ENCODE data around the gene PUM1. TPM values are rescaled to one million over a fixed set of nuclear protein-coding genes. Genes with fewer than 3 reads are reported as not detected.

PUM1 gene
- total RNA-seq, 1 experiment from 2014 or later: 43.3 TPM

DNA sequence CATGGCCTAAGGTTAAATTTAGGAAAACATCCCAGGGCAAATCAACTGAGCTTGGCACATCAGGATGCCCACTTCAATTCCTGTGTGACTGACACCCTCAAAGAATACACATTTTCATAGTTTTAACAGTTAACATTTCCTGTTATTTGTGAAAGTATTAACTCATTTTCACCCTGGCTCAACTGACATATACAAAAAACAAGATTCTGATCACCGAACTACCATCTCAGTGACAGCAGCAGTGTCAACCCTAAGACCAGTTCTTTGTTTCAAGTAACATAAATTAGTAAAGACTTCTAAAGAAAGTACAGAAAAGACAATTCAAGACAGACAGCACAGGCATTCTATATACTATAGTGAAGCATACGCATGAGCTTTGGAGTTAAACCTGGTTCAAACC lies 88.0 kb downstream of the PUM1 start:
- peaks cover 49% of the 10 kb centered on the region for H3K79me2 ChIP-seq (ENCODE audit: low read length)
- intact Hi-C loops (cut with micrococcal nuclease): no loop called here
- no peaks in the 10 kb centered on the region for H3K9me3 ChIP-seq (ENCODE audit: low read length)
- no peaks in the 10 kb centered on the region; the same call in 1 of the 2 replicates for H4K20me1 ChIP-seq (ENCODE audit: low read length)
- TF ChIP-seq, protein P1, sequence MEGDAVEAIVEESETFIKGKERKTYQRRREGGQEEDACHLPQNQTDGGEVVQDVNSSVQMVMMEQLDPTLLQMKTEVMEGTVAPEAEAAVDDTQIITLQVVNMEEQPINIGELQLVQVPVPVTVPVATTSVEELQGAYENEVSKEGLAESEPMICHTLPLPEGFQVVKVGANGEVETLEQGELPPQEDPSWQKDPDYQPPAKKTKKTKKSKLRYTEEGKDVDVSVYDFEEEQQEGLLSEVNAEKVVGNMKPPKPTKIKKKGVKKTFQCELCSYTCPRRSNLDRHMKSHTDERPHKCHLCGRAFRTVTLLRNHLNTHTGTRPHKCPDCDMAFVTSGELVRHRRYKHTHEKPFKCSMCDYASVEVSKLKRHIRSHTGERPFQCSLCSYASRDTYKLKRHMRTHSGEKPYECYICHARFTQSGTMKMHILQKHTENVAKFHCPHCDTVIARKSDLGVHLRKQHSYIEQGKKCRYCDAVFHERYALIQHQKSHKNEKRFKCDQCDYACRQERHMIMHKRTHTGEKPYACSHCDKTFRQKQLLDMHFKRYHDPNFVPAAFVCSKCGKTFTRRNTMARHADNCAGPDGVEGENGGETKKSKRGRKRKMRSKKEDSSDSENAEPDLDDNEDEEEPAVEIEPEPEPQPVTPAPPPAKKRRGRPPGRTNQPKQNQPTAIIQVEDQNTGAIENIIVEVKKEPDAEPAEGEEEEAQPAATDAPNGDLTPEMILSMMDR (conservative IDR thresholded peaks at IDR 0.05; ENCODE audit: low read depth, low read length): no peak
- TF ChIP-seq EZH2phosphoT487 (IDR thresholded peaks at IDR 0.05; ENCODE audit: borderline replicate concordance, low read length) (no peak), EZH2 (IDR thresholded peaks at IDR 0.05; ENCODE audit: low read length, unreplicated experiment) (no peak)
- H3K4me1 ChIP-seq (ENCODE audit: insufficient read depth, low read length): no peaks in the 10 kb centered on the region
- H3K27me3 ChIP-seq (ENCODE audit: low read length): no peaks in the 10 kb centered on the region
- H3K36me3 ChIP-seq (ENCODE audit: low read depth, low read length): peaks cover 63% of the 10 kb centered on the region
- BruUV-seq (replicated peaks): no TSS peak
- ChIA-PET CTCF (no interaction called here), POLR2A (ENCODE audit: unreplicated experiment) (no interaction called here)
- H3K4me2 ChIP-seq (ENCODE audit: low read length): no peak overlapping the region
- no peak overlapping the region for H3K27ac ChIP-seq (ENCODE audit: low read length)
- H3K4me3 ChIP-seq (ENCODE audit: low read length): no peak overlapping the region
- no peaks in the 10 kb centered on the region for H3K9me2 ChIP-seq (replicated peaks; ENCODE audit: low read length)
- H2AFZ ChIP-seq (ENCODE audit: low read length): no peak overlapping the region
- DNase-seq (no peak), ATAC-seq (no peak)
- H3K9ac ChIP-seq (ENCODE audit: low read length): no peak overlapping the region
- H3F3A ChIP-seq (ENCODE audit: low read length, unreplicated experiment): no peaks in the 10 kb centered on the region

DNA sequence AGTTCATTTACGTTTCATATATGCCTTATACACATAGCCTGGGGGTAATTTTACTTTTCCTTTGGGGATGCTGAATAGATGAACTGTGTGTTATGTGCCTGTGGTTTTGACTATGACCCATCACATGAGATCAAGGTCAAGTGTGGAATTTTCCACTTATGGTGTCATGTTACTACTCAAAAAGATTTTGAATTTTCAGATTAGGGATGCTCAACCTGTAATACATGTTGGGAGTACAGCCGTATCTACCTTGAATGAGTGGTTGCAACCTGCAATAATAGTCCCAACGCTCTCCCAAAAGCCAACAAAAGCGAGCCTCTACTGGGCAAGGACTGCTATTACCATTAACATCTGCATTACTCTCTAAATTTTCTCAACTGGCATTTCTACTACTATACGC lies 88.4 kb downstream of the PUM1 start:
- Histone ChIP-seq H3K4me3 (ENCODE audit: low read length) (no peak overlapping the region), H4K20me1 (ENCODE audit: low read length) (no peaks in the 10 kb centered on the region; the same call in 1 of the 2 replicates), H3K36me3 (ENCODE audit: low read depth, low read length) (peaks cover 59% of the 10 kb centered on the region), H3K4me2 (ENCODE audit: low read length) (no peak overlapping the region), H2AFZ (ENCODE audit: low read length) (no peak overlapping the region), H3K9me3 (ENCODE audit: low read length) (no peaks in the 10 kb centered on the region), H3F3A (ENCODE audit: low read length, unreplicated experiment) (no peaks in the 10 kb centered on the region), H3K9me2 (replicated peaks; ENCODE audit: low read length) (no peaks in the 10 kb centered on the region), H3K9ac (ENCODE audit: low read length) (no peak overlapping the region), H3K4me1 (ENCODE audit: insufficient read depth, low read length) (no peaks in the 10 kb centered on the region), H3K27ac (ENCODE audit: low read length) (no peak overlapping the region), H3K79me2 (ENCODE audit: low read length) (peaks cover 45% of the 10 kb centered on the region), H3K27me3 (ENCODE audit: low read length) (no peaks in the 10 kb centered on the region)
- no peak for TF ChIP-seq EZH2 (IDR thresholded peaks at IDR 0.05; ENCODE audit: low read length, unreplicated experiment)
- TF ChIP-seq EZH2phosphoT487 (IDR thresholded peaks at IDR 0.05; ENCODE audit: borderline replicate concordance, low read length): no peak
- TF ChIP-seq, protein P1 (conservative IDR thresholded peaks at IDR 0.05; ENCODE audit: low read depth, low read length): no peak; the same call in 1 of the 2 replicates
- POLR2A ChIA-PET (ENCODE audit: unreplicated experiment): no interaction called here
- ATAC-seq (peak; percentile 55), DNase-seq (peak; percentile 19)
- intact Hi-C loops (cut with micrococcal nuclease): no loop called here
- CTCF ChIA-PET: no interaction called here
- no TSS peak for BruUV-seq (replicated peaks)

DNA sequence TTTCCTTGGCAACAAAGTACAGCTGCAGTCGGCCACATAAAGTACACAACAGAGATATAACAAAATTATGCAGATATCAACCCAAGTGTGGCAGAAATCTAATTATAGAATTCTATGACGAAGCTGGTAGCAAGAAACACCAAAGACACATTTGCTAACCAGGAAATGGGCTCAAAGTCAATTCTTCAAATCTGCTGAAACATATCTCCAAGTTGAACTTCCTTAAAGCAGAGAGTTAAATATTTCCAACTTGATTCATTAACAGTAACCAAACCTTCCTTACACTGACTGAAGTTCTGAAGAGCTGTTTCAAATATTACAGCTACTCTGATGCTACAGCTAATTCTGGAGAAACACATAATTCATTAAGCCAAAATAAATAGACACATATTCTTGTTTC lies 89.4 kb downstream of the PUM1 start:
- no peak for ATAC-seq
- TF ChIP-seq EZH2 (IDR thresholded peaks at IDR 0.05; ENCODE audit: low read length, unreplicated experiment): no peak
- TF ChIP-seq EZH2phosphoT487 (IDR thresholded peaks at IDR 0.05; ENCODE audit: borderline replicate concordance, low read length): no peak
- TF ChIP-seq, protein P1 (conservative IDR thresholded peaks at IDR 0.05; ENCODE audit: low read depth, low read length): no peak
- H3K4me2 ChIP-seq (ENCODE audit: low read length): no peak overlapping the region

More for the DNA sequence above, 89.4 kb downstream of the PUM1 start:
- Histone ChIP-seq H3K27me3 (ENCODE audit: low read length) (no peaks in the 10 kb centered on the region), H3F3A (ENCODE audit: low read length, unreplicated experiment) (no peaks in the 10 kb centered on the region), H2AFZ (ENCODE audit: low read length) (no peak overlapping the region), H4K20me1 (ENCODE audit: low read length) (no peaks in the 10 kb centered on the region; the same call in 1 of the 2 replicates), H3K4me3 (ENCODE audit: low read length) (no peak overlapping the region), H3K27ac (ENCODE audit: low read length) (no peak overlapping the region), H3K4me1 (ENCODE audit: insufficient read depth, low read length) (no peaks in the 10 kb centered on the region), H3K9ac (ENCODE audit: low read length) (no peak overlapping the region), H3K9me2 (replicated peaks; ENCODE audit: low read length) (no peaks in the 10 kb centered on the region), H3K9me3 (ENCODE audit: low read length) (no peaks in the 10 kb centered on the region), H3K36me3 (ENCODE audit: low read depth, low read length) (peaks cover 64% of the 10 kb centered on the region), H3K79me2 (ENCODE audit: low read length) (peaks cover 47% of the 10 kb centered on the region)
- no TSS peak for BruUV-seq (replicated peaks)
- POLR2A ChIA-PET (ENCODE audit: unreplicated experiment): interaction anchor here (0.6 kb wide), 1 partner anchor 9 kb away, joined by 4 read pairs; no protein-coding TSS in a partner anchor
- intact Hi-C loops (cut with micrococcal nuclease): no loop called here
- CTCF ChIA-PET: no interaction called here
- DNase-seq: no peak
